ENCODE measurements around the gene ATP8A1. TPM values are rescaled to one million over a fixed set of nuclear protein-coding genes. Genes with fewer than 3 reads are reported as not detected.

Gene ATP8A1
- polyA plus RNA-seq, 4 donors: 5.1 to 90.1 (median 9.4) TPM

GRCh38 chr4:42513748-42514492 lies 143.0 kb downstream of the ATP8A1 start:
- no peaks in the 10 kb centered on the region for H3K27me3 ChIP-seq (ENCODE audit: control insufficient read depth in 3 of 3, insufficient read depth in 3 of 3, low read length in 3 of 3)
- H3K4me1 ChIP-seq (ENCODE audit: control insufficient read depth in 3 of 3, insufficient read depth in 2 of 3, low read depth in 1 of 3, low read length in 2 of 3): no peaks in the 10 kb centered on the region
- H3K9me3 ChIP-seq (ENCODE audit: control insufficient read depth in 2 of 2, insufficient read depth in 1 of 2, low read depth in 1 of 2, low read length in 1 of 2): no peaks in the 10 kb centered on the region
- DNase-seq (no peak), FAIRE-seq (no peak)
- WGBS, 3 donors: 88 to 93% (median 92%) methylated on average over 5 of the region's 5 CpGs
- peaks cover 0 to 6% (median 1%) of the 10 kb centered on the region in 3 donors for H3K36me3 ChIP-seq (ENCODE audit: control insufficient read depth in 3 of 3, insufficient read depth in 2 of 3, low read depth in 1 of 3, low read length in 3 of 3)
- H3K4me3 ChIP-seq (ENCODE audit: low read depth in 1 of 3, low read length in 3 of 3): no peak overlapping the region
- no peak overlapping the region for H3K27ac ChIP-seq (ENCODE audit: low read depth in 1 of 3, low read length in 2 of 3)

GRCh38 chr4:42512226-42512625 lies 144.7 kb downstream of the ATP8A1 start:
- Histone ChIP-seq H3K36me3 (ENCODE audit: control insufficient read depth in 3 of 3, insufficient read depth in 2 of 3, low read depth in 1 of 3, low read length in 3 of 3) (peaks cover 0 to 5% (median 0%) of the 10 kb centered on the region in 3 donors), H3K4me3 (ENCODE audit: low read depth in 1 of 3, low read length in 3 of 3) (no peak overlapping the region), H3K9me3 (ENCODE audit: control insufficient read depth in 2 of 2, insufficient read depth in 1 of 2, low read depth in 1 of 2, low read length in 1 of 2) (no peaks in the 10 kb centered on the region), H3K27me3 (ENCODE audit: control insufficient read depth in 3 of 3, insufficient read depth in 3 of 3, low read length in 3 of 3) (no peaks in the 10 kb centered on the region), H3K27ac (ENCODE audit: low read depth in 1 of 3, low read length in 2 of 3) (no peak overlapping the region), H3K4me1 (ENCODE audit: control insufficient read depth in 3 of 3, insufficient read depth in 2 of 3, low read depth in 1 of 3, low read length in 2 of 3) (no peaks in the 10 kb centered on the region)
- FAIRE-seq: no peak
- no peak for DNase-seq
- 90 to 97% (median 94%) methylated on average over 3 of the region's 3 CpGs for WGBS, 3 donors

- H3K27ac ChIP-seq (ENCODE audit: low read depth in 1 of 3, low read length in 2 of 3): no peak overlapping the region
- FAIRE-seq: no peak
- no peak for DNase-seq
- no peaks in the 10 kb centered on the region for H3K27me3 ChIP-seq (ENCODE audit: control insufficient read depth in 3 of 3, insufficient read depth in 3 of 3, low read length in 3 of 3)
- H3K4me1 ChIP-seq (ENCODE audit: control insufficient read depth in 3 of 3, insufficient read depth in 2 of 3, low read depth in 1 of 3, low read length in 2 of 3): no peaks in the 10 kb centered on the region
- H3K4me3 ChIP-seq (ENCODE audit: low read depth in 1 of 3, low read length in 3 of 3): no peak overlapping the region
- H3K9me3 ChIP-seq (ENCODE audit: control insufficient read depth in 2 of 2, insufficient read depth in 1 of 2, low read depth in 1 of 2, low read length in 1 of 2): no peaks in the 10 kb centered on the region
- peaks cover 0 to 7% (median 0%) of the 10 kb centered on the region in 3 donors for H3K36me3 ChIP-seq (ENCODE audit: control insufficient read depth in 3 of 3, insufficient read depth in 2 of 3, low read depth in 1 of 3, low read length in 3 of 3)
These were observed 146.7 kb downstream of the ATP8A1 start for GRCh38 chr4:42510225-42510624.

GRCh38 chr4:42501624-42502401 lies 155.1 kb downstream of the ATP8A1 start:
- Histone ChIP-seq H3K27ac (ENCODE audit: low read depth in 1 of 3, low read length in 2 of 3) (no peak overlapping the region), H3K4me3 (ENCODE audit: low read depth in 1 of 3, low read length in 3 of 3) (no peak overlapping the region), H3K4me1 (ENCODE audit: control insufficient read depth in 3 of 3, insufficient read depth in 2 of 3, low read depth in 1 of 3, low read length in 2 of 3) (no peaks in the 10 kb centered on the region), H3K9me3 (ENCODE audit: control insufficient read depth in 2 of 2, insufficient read depth in 1 of 2, low read depth in 1 of 2, low read length in 1 of 2) (no peaks in the 10 kb centered on the region), H3K36me3 (ENCODE audit: control insufficient read depth in 3 of 3, insufficient read depth in 2 of 3, low read depth in 1 of 3, low read length in 3 of 3) (peaks cover 0 to 10% (median 9%) of the 10 kb centered on the region in 3 donors), H3K27me3 (ENCODE audit: control insufficient read depth in 3 of 3, insufficient read depth in 3 of 3, low read length in 3 of 3) (no peaks in the 10 kb centered on the region)
- 55 to 76% (median 67%) methylated on average over 6 of the region's 6 CpGs for WGBS, 3 donors
- FAIRE-seq (no peak), DNase-seq (no peak)

- H3K9me3 ChIP-seq (ENCODE audit: control insufficient read depth in 2 of 2, insufficient read depth in 1 of 2, low read depth in 1 of 2, low read length in 1 of 2): no peaks in the 10 kb centered on the region
- no peaks in the 10 kb centered on the region for H3K27me3 ChIP-seq (ENCODE audit: control insufficient read depth in 3 of 3, insufficient read depth in 3 of 3, low read length in 3 of 3)
- peaks cover 0 to 6% (median 4%) of the 10 kb centered on the region in 3 donors for H3K36me3 ChIP-seq (ENCODE audit: control insufficient read depth in 3 of 3, insufficient read depth in 2 of 3, low read depth in 1 of 3, low read length in 3 of 3)
- H3K4me3 ChIP-seq (ENCODE audit: low read depth in 1 of 3, low read length in 3 of 3): no peak overlapping the region
- H3K27ac ChIP-seq (ENCODE audit: low read depth in 1 of 3, low read length in 2 of 3): no peak overlapping the region
- FAIRE-seq (no peak), DNase-seq (no peak)
- no peaks in the 10 kb centered on the region for H3K4me1 ChIP-seq (ENCODE audit: control insufficient read depth in 3 of 3, insufficient read depth in 2 of 3, low read depth in 1 of 3, low read length in 2 of 3)
- WGBS, 3 donors: 81 to 89% (median 88%) methylated on average over 2 of the region's 2 CpGs
These were observed 158.9 kb downstream of the ATP8A1 start for GRCh38 chr4:42498040-42498439.

- 82 to 88% (median 85%) methylated on average over 8 of the region's 8 CpGs for WGBS, 3 donors
- H3K36me3 ChIP-seq (ENCODE audit: control insufficient read depth in 3 of 3, insufficient read depth in 2 of 3, low read depth in 1 of 3, low read length in 3 of 3): peaks cover 0 to 4% (median under 1%) of the 10 kb centered on the region in 3 donors
- H3K4me1 ChIP-seq (ENCODE audit: control insufficient read depth in 3 of 3, insufficient read depth in 2 of 3, low read depth in 1 of 3, low read length in 2 of 3): peaks cover 0 to 4% (median 0%) of the 10 kb centered on the region in 3 donors
- H3K27ac ChIP-seq (ENCODE audit: low read depth in 1 of 3, low read length in 2 of 3): no peak overlapping the region
- no peak for DNase-seq
- no peak for FAIRE-seq
- H3K9me3 ChIP-seq (ENCODE audit: control insufficient read depth in 2 of 2, insufficient read depth in 1 of 2, low read depth in 1 of 2, low read length in 1 of 2): no peaks in the 10 kb centered on the region
- no peak overlapping the region for H3K4me3 ChIP-seq (ENCODE audit: low read depth in 1 of 3, low read length in 3 of 3)
- no peaks in the 10 kb centered on the region for H3K27me3 ChIP-seq (ENCODE audit: control insufficient read depth in 3 of 3, insufficient read depth in 3 of 3, low read length in 3 of 3)
These were observed 159.6 kb downstream of the ATP8A1 start for GRCh38 chr4:42497142-42497910.

- FAIRE-seq (no peak), DNase-seq (peak; percentile 62 to 83)
- WGBS, 3 donors: 24 to 67% (median 46%) methylated on average over 7 of the region's 7 CpGs
- Histone ChIP-seq H3K4me3 (ENCODE audit: low read depth in 1 of 3, low read length in 3 of 3) (no peak overlapping the region), H3K4me1 (ENCODE audit: control insufficient read depth in 3 of 3, insufficient read depth in 2 of 3, low read depth in 1 of 3, low read length in 2 of 3) (peaks cover 2 to 11% (median 9%) of the 10 kb centered on the region in 3 donors), H3K27ac (ENCODE audit: low read depth in 1 of 3, low read length in 2 of 3) (peak overlapping the region in 2 of 3 donors; percentile 20 to 51), H3K36me3 (ENCODE audit: control insufficient read depth in 3 of 3, insufficient read depth in 2 of 3, low read depth in 1 of 3, low read length in 3 of 3) (peaks cover 0 to 4% (median 0%) of the 10 kb centered on the region in 3 donors), H3K9me3 (ENCODE audit: control insufficient read depth in 2 of 2, insufficient read depth in 1 of 2, low read depth in 1 of 2, low read length in 1 of 2) (no peaks in the 10 kb centered on the region), H3K27me3 (ENCODE audit: control insufficient read depth in 3 of 3, insufficient read depth in 3 of 3, low read length in 3 of 3) (no peaks in the 10 kb centered on the region)
These were observed 163.9 kb downstream of the ATP8A1 start for GRCh38 chr4:42492962-42493361.

- Histone ChIP-seq H3K4me1 (ENCODE audit: control insufficient read depth in 3 of 3, insufficient read depth in 2 of 3, low read depth in 1 of 3, low read length in 2 of 3) (peaks cover 2 to 11% (median 9%) of the 10 kb centered on the region in 3 donors), H3K4me3 (ENCODE audit: low read depth in 1 of 3, low read length in 3 of 3) (no peak overlapping the region), H3K9me3 (ENCODE audit: control insufficient read depth in 2 of 2, insufficient read depth in 1 of 2, low read depth in 1 of 2, low read length in 1 of 2) (no peaks in the 10 kb centered on the region), H3K27ac (ENCODE audit: low read depth in 1 of 3, low read length in 2 of 3) (no peak overlapping the region), H3K27me3 (ENCODE audit: control insufficient read depth in 3 of 3, insufficient read depth in 3 of 3, low read length in 3 of 3) (no peaks in the 10 kb centered on the region), H3K36me3 (ENCODE audit: control insufficient read depth in 3 of 3, insufficient read depth in 2 of 3, low read depth in 1 of 3, low read length in 3 of 3) (peaks cover 0 to 4% (median 0%) of the 10 kb centered on the region in 3 donors)
- no peak for FAIRE-seq
- WGBS, 3 donors: 76 to 88% (median 81%) methylated on average over 3 of the region's 3 CpGs
- no peak for DNase-seq
These were observed 166.9 kb downstream of the ATP8A1 start for GRCh38 chr4:42490015-42490414.
